HS-5 (cell line): Measurements from ENCODE around the gene PTGES.
"Not testable (repeated sequence)": the region's sequence is repeated elsewhere in the genome, so short reads cannot be mapped to it uniquely, and the experiment has no call there.

Source experiments
- DNase-seq: peaks from one replicate; pipeline ENCODE4 v3.0.0-alpha.2; 2012; ENCODE audit warnings: low read depth

The PTGES gene

DNA sequence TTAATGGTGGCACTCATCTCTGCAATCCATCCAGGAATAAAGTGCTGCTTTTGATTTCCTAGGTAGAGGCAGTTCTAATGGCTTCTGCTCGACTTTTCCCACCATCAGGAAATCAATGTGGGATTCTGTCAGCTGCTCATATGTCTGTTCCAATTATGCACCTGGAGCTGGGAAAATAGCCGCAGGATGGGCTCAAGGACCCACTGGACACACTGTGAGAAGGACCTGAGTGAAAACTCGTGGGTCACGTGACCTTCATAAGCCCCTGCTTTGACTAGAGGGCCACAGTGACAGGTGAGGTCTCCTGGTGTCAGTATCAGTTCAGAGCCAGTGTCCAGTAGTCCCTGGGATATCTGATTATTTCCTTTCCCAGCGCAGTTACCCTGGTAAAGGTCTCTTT, 17.9 kb upstream of the PTGES start:
- DNase-seq, result no peak

DNA sequence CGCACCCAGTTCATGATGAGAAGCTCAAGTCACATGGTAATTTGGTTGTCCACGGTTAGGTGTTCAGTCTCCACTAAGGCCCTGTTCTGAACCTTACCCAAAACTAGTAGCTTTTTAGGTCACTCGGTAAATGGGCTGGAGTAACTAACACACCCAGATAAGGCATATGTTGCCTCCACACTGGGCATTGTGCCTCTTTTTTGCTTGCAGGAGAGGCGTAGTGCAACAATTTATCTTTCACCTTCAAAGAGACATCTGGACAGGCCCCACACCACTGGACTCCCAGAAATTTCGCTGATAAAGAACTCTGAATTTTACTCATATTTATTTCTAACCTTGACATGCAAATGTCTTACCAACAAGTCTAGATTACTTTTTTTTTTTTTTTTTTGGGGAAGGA, 16.8 kb upstream of the PTGES start:
- no peak for DNase-seq

- no peak for DNase-seq
Observed at GRCh38 chr9:129768486-129768885, 15.6 kb upstream of the PTGES start.

GRCh38 chr9:129765764-129766317, 13.0 kb upstream of the PTGES start:
- DNase-seq, result no peak

GRCh38 chr9:129762985-129763926, 10.4 kb upstream of the PTGES start:
- no peak for DNase-seq

DNA sequence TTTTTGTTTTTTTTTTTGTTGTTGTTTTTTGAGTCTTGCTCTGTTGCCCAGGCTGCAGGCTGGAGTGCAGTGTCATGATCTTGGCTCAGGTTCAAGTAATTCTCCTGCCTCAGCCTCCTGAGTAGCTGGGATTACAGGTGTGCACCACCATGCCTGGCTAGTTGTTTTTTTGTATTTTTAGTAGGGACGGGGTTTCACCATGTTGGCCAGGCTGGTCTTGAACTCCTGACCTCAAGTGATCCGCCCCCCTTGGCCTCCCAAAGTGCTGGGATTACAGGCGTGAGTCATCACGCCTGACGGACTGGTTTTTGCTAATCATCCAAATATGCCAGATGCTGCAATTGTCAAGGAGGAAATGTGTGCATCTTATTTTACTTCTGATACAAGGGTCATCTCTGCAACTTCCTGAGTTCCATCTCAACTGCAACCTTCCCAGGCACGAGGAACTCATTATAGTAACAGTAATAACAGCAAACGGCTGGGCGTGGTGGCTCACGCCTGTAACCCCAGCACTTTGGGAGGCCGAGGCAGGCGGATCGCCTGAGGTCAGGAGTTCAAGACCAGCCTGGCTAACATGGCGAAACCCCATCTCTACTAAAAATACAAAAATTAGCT, 9.6 kb upstream of the PTGES start:
- peak; percentile 95 for DNase-seq

DNA sequence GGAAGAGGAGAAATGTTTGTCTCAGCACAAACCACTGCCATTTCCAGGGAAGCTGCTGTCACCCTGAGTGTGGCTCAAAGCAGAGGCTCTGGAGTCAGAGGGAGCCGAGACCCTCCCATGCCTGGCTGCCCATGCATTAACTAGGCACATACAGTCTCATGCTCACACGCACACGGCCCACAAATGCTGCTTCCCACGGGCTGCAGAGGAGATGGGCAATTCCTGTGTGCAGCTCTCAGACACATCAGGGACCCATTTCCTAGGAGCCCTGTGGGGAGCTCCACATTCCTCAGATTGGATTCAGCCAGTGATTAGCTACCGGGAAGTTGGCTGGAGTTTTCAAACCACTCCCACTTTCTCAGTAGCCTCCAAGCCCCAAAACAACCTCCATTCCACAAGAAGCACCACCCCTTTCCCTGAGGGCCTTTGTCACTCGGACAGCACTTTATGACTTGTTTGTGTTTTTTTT, 9.1 kb upstream of the PTGES start:
- DNase-seq, result peak; percentile 29

GRCh38 chr9:129761293-129761900, 8.6 kb upstream of the PTGES start:
- no peak for DNase-seq

DNA sequence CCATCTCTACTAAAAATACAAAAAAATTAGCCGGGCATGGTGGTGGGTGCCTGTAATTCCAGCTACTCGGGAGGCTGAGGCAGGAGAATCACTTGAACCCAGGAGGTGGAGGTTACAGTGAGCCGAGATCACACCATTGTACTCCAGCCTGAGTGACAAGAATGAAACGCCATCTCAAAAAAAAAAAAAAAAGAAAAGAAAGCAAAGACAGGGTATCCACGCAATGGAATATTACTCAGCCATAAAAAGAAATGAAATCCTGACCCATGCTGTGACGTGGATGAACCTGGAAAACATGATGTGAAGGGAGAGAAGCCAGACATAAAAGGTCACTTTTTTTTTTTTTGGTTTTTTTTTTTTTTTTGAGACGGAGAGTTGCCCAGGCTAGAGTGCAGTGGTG, 7.9 kb upstream of the PTGES start:
- DNase-seq, result not testable (repeated sequence)

- no peak for DNase-seq
Observed at GRCh38 chr9:129759804-129760502, 7.1 kb upstream of the PTGES start.

DNA sequence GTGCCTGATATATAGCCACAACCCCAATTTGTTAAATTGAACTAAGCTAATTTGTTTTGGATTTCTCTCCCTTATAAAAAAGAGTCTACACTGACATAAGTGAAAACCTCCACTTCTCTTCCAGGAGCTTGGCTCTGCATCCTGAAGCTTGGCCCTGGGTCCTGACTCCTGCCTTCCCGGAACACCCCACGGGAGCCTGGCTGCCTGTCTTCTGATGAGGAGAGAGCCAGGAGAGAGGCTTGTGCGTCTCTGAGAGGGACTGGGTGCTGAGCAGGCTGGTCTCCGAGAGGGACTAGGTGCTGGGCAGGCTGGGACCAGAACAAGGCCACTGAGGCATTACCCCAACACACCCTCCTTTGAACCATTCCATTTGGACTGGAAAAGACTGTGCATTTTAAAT, 6.5 kb upstream of the PTGES start:
- DNase-seq, result no peak

- no peak for DNase-seq
Observed at GRCh38 chr9:129757045-129757444, 4.2 kb upstream of the PTGES start.

DNA sequence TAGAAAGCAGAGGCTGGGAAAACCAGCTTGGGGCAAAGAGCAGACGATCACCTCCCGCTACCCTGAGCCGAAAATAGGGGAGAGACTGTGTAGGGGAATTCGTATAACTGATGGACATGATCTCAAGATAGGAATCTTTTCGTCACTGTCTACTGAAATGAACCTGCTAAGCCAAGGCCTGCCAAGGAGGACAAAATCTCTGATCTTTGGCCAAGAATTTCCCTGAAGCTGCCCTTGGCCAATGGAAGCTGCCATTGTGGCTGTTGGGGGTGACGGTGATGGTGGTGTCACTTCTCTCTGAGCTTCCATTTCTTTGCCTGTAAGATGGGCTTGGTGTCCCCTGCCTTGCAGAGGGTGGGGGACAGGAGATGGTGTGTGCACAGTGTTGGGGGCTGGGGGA, 3.3 kb upstream of the PTGES start:
- no peak for DNase-seq

DNA sequence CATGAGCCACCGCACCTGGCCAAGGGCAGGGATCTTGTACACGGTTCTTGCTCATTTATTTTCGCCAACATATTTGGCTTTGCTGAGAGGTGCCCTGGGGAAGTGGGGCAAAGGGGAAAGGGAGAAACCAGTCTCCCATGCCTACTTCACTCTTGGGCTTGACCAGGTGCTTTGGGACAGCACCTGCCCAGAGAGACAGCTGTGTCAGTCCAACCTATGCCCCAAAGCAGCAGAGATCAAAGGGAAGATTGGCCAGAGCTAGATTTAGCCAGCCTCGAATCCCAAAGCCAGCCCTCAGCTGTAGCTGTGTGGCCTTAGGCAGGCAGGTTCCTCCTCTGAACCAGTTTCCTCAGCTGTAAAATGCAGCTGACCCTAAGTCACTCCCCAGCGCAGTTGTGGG, 2.3 kb upstream of the PTGES start:
- no peak for DNase-seq

DNA sequence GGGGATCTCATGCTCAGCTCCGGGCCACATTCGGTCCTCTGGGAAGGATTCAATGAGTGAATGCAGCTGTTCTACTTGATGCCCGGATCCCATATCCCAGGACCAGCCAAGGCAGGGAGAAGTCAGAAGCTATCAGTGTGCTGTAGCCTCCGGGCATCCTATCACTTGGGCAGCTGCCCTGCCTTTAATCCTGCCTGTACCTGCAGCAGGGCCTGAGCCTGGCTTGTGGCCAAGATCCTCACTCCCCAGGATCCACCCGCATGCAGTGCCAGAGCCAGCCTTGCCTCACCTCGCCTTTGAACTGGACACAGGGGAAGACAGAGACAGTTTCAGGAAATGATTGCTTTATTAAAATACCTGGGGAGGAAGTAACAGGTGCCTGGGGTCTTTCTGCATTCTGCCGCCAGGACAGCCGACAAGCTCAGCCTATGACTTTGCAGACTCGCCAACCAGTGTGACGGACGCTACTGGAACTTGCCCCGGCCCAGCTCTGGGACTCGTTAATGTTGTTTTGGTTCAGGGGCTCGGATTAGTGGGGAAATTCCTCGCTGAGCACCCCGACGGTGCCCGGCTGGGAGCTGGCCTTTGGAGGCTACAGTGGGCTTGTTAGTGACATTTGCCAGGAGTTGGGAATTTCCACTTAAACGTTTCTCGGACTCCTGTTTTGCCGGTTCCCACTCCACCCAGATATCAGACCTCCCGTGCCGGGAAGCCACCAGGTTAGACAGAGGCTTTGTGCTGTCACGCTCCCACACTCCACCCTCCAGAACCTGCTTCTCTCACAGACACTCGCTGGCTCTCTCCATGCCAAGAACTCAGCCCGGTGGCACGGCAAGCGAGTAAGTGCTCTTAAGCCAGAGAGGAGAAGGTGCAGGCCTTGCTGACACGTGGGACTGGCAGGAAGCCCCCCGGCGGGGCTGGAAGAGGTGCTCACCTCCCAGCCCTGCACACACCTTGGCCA, 721 bp downstream of the PTGES start:
- DNase-seq, result no peak

GRCh38 chr9:129750013-129750638, 2.7 kb downstream of the PTGES start:
- DNase-seq, result no peak

DNA sequence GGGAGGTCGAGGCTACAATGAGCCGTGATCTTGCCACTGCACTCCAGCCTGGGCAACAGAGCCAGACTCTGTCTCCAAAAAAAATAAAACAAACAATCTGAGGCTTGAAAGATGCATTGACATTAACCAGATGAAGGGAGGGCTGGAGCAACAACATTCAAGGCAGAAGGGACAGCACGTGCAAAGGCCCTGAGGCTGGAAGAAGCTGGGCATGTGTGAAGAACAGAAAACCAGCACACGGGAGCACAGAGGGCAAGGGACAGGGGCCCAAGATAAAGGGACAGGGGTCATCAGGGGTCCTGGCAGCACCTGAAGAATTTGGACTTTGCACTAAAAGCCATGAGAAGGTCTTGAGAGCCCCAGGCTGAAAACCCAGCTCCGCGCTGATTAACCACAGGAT, 3.3 kb downstream of the PTGES start:
- no peak for DNase-seq

- DNase-seq, result not testable (repeated sequence)
Observed at GRCh38 chr9:129749052-129749451, 3.8 kb downstream of the PTGES start.

GRCh38 chr9:129748249-129748648, 4.6 kb downstream of the PTGES start:
- DNase-seq, result no peak

DNA sequence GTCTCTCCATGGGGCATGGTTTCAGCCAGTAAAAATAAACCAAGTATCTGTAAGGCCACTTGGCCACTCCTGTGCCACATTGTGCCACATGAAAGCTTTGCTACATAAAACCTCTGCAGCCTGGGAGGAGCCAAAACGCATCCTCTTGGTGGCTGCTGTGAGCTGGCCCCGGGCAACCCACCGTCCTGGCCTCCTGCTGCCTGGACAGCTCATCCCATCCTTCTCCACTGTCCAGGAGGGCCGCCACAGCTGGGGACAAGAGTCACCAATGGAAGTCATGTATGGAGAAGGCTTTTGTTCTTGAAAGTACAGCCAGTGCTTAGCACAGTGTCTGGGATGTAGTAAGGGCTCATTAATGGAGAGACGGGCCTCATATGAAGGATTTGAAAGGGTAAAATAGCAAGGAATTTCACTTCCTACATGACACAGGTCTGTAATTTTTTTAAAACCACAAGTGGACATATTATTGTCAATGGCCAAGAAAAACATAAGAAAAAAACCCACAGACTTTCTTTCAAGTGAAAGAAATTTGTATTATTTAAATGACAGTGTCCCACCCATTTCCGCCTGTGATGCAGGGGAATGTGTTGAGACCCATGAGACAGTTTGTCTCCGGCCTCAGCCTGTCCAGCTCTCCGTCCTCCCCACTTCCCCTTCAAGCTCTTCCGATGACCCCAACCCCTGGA, 6.6 kb downstream of the PTGES start:
- no peak for DNase-seq
